ENCODE data around the gene CSRP1.
"Not testable (repeated sequence)": the region's sequence is repeated elsewhere in the genome, so short reads cannot be mapped to it uniquely, and the experiment has no call there.

The CSRP1 gene

GRCh38 chr1:201483373-201483949, 23.5 kb downstream of the CSRP1 start:
- no peaks in the 10 kb centered on the region for H3K36me3 Mint-ChIP-seq
- H3K9me3 Mint-ChIP-seq (ENCODE audit: low read depth), result no peaks in the 10 kb centered on the region
- peak overlapping the region; percentile 0 for H3K27ac Mint-ChIP-seq
- peaks cover 10% of the 10 kb centered on the region for H3K4me1 Mint-ChIP-seq (ENCODE audit: low read depth)
- no peak overlapping the region for H3K4me3 Mint-ChIP-seq
- peaks cover 9% of the 10 kb centered on the region for H3K27me3 Mint-ChIP-seq

- no peaks in the 10 kb centered on the region for H3K36me3 Mint-ChIP-seq
- H3K4me1 Mint-ChIP-seq (ENCODE audit: low read depth), result peaks cover 10% of the 10 kb centered on the region
- H3K27ac Mint-ChIP-seq, result no peak overlapping the region
- H3K27me3 Mint-ChIP-seq, result peaks cover 9% of the 10 kb centered on the region
- H3K4me3 Mint-ChIP-seq, result no peak overlapping the region
- H3K9me3 Mint-ChIP-seq (ENCODE audit: low read depth), result no peaks in the 10 kb centered on the region
These were observed 24.2 kb downstream of the CSRP1 start for GRCh38 chr1:201482755-201483154.

- H3K9me3 Mint-ChIP-seq (ENCODE audit: low read depth), result no peaks in the 10 kb centered on the region
- peaks cover 9% of the 10 kb centered on the region for H3K27me3 Mint-ChIP-seq
- no peak overlapping the region for H3K27ac Mint-ChIP-seq
- H3K4me3 Mint-ChIP-seq, result peak overlapping the region; percentile 79
- peaks cover 10% of the 10 kb centered on the region for H3K4me1 Mint-ChIP-seq (ENCODE audit: low read depth)
- no peaks in the 10 kb centered on the region for H3K36me3 Mint-ChIP-seq
These were observed 25.0 kb downstream of the CSRP1 start for GRCh38 chr1:201481761-201482493.

- no peak overlapping the region for H3K27ac Mint-ChIP-seq
These were observed 25.9 kb downstream of the CSRP1 start for GRCh38 chr1:201481004-201481380.

GRCh38 chr1:201480231-201481003, 26.5 kb downstream of the CSRP1 start:
- no peak overlapping the region for H3K27ac Mint-ChIP-seq

More at GRCh38 chr1:201481004-201481380, 25.9 kb downstream of the CSRP1 start:
- no peaks in the 10 kb centered on the region for H3K9me3 Mint-ChIP-seq (ENCODE audit: low read depth)
- H3K4me1 Mint-ChIP-seq (ENCODE audit: low read depth), result peaks cover 10% of the 10 kb centered on the region
- H3K36me3 Mint-ChIP-seq, result no peaks in the 10 kb centered on the region
- peak overlapping the region; percentile 79 for H3K4me3 Mint-ChIP-seq
- H3K27me3 Mint-ChIP-seq, result peaks cover 10% of the 10 kb centered on the region

GRCh38 chr1:201479201-201479730, 27.7 kb downstream of the CSRP1 start:
- H3K4me1 Mint-ChIP-seq (ENCODE audit: low read depth), result peaks cover 10% of the 10 kb centered on the region
- no peak overlapping the region for H3K27ac Mint-ChIP-seq
- peaks cover 14% of the 10 kb centered on the region for H3K27me3 Mint-ChIP-seq
- H3K36me3 Mint-ChIP-seq, result no peaks in the 10 kb centered on the region
- peak overlapping the region; percentile 79 for H3K4me3 Mint-ChIP-seq
- no peaks in the 10 kb centered on the region for H3K9me3 Mint-ChIP-seq (ENCODE audit: low read depth)

More at GRCh38 chr1:201480231-201481003, 26.5 kb downstream of the CSRP1 start:
- Mint-ChIP-seq H3K4me1 (ENCODE audit: low read depth) (peaks cover 10% of the 10 kb centered on the region), H3K4me3 (peak overlapping the region; percentile 79), H3K9me3 (ENCODE audit: low read depth) (no peaks in the 10 kb centered on the region), H3K36me3 (no peaks in the 10 kb centered on the region), H3K27me3 (peaks cover 10% of the 10 kb centered on the region)

GRCh38 chr1:201478666-201479065, 28.3 kb downstream of the CSRP1 start:
- Mint-ChIP-seq H3K4me1 (ENCODE audit: low read depth) (peaks cover 10% of the 10 kb centered on the region), H3K27me3 (peaks cover 15% of the 10 kb centered on the region)
- not testable (repeated sequence) for H3K4me3 Mint-ChIP-seq; H3K27ac Mint-ChIP-seq; H3K9me3 Mint-ChIP-seq (ENCODE audit: low read depth); H3K36me3 Mint-ChIP-seq

- Mint-ChIP-seq H3K27ac (no peak overlapping the region), H3K27me3 (peaks cover 23% of the 10 kb centered on the region), H3K36me3 (no peaks in the 10 kb centered on the region), H3K4me3 (no peak overlapping the region), H3K4me1 (ENCODE audit: low read depth) (peaks cover 8% of the 10 kb centered on the region), H3K9me3 (ENCODE audit: low read depth) (no peaks in the 10 kb centered on the region)
These were observed 30.1 kb downstream of the CSRP1 start for GRCh38 chr1:201476670-201477344.

- peaks cover 27% of the 10 kb centered on the region for H3K27me3 Mint-ChIP-seq
- H3K36me3 Mint-ChIP-seq, result no peaks in the 10 kb centered on the region
- H3K9me3 Mint-ChIP-seq (ENCODE audit: low read depth), result no peaks in the 10 kb centered on the region
- no peak overlapping the region for H3K27ac Mint-ChIP-seq
- H3K4me1 Mint-ChIP-seq (ENCODE audit: low read depth), result peaks cover 3% of the 10 kb centered on the region
- no peak overlapping the region for H3K4me3 Mint-ChIP-seq
These were observed 30.8 kb downstream of the CSRP1 start for GRCh38 chr1:201475915-201476669.

GRCh38 chr1:201475130-201475529, 31.8 kb downstream of the CSRP1 start:
- peaks cover 31% of the 10 kb centered on the region for H3K27me3 Mint-ChIP-seq

GRCh38 chr1:201473296-201473695, 33.6 kb downstream of the CSRP1 start:
- Mint-ChIP-seq H3K4me1 (ENCODE audit: low read depth) (peaks cover 4% of the 10 kb centered on the region), H3K27ac (no peak overlapping the region), H3K27me3 (peaks cover 29% of the 10 kb centered on the region), H3K9me3 (ENCODE audit: low read depth) (no peaks in the 10 kb centered on the region), H3K36me3 (no peaks in the 10 kb centered on the region), H3K4me3 (no peak overlapping the region)

More at GRCh38 chr1:201475130-201475529, 31.8 kb downstream of the CSRP1 start:
- no peaks in the 10 kb centered on the region for H3K9me3 Mint-ChIP-seq (ENCODE audit: low read depth)
- H3K4me1 Mint-ChIP-seq (ENCODE audit: low read depth), result no peaks in the 10 kb centered on the region
- no peaks in the 10 kb centered on the region for H3K36me3 Mint-ChIP-seq
- no peak overlapping the region for H3K4me3 Mint-ChIP-seq
- H3K27ac Mint-ChIP-seq, result no peak overlapping the region

- not testable (repeated sequence) for H3K36me3 Mint-ChIP-seq; H3K4me1 Mint-ChIP-seq (ENCODE audit: low read depth); H3K27ac Mint-ChIP-seq; H3K9me3 Mint-ChIP-seq (ENCODE audit: low read depth); H3K4me3 Mint-ChIP-seq
- H3K27me3 Mint-ChIP-seq, result peaks cover 32% of the 10 kb centered on the region
These were observed 34.6 kb downstream of the CSRP1 start for GRCh38 chr1:201472321-201472720.

- peaks cover 4% of the 10 kb centered on the region for H3K4me1 Mint-ChIP-seq (ENCODE audit: low read depth)
- peaks cover 32% of the 10 kb centered on the region for H3K27me3 Mint-ChIP-seq
- H3K4me3 Mint-ChIP-seq, result no peak overlapping the region
- H3K9me3 Mint-ChIP-seq (ENCODE audit: low read depth), result no peaks in the 10 kb centered on the region
- no peaks in the 10 kb centered on the region for H3K36me3 Mint-ChIP-seq
- no peak overlapping the region for H3K27ac Mint-ChIP-seq
These were observed 35.2 kb downstream of the CSRP1 start for GRCh38 chr1:201471772-201472171.

GRCh38 chr1:201470581-201470980, 36.3 kb downstream of the CSRP1 start:
- Mint-ChIP-seq H3K4me3 (no peak overlapping the region), H3K27ac (no peak overlapping the region), H3K27me3 (peaks cover 31% of the 10 kb centered on the region)

More at GRCh38 chr1:201470581-201470980, 36.3 kb downstream of the CSRP1 start:
- H3K36me3 Mint-ChIP-seq, result no peaks in the 10 kb centered on the region
- H3K4me1 Mint-ChIP-seq (ENCODE audit: low read depth), result peaks cover 4% of the 10 kb centered on the region
- H3K9me3 Mint-ChIP-seq (ENCODE audit: low read depth), result no peaks in the 10 kb centered on the region
